Kidney epithelial cell (primary cell): ENCODE data around the gene MOCS1. TPM values are rescaled to one million over a fixed set of nuclear protein-coding genes. Genes with fewer than 3 reads are reported as not detected.

Experiments
- DNase-seq: peaks from one replicate; pipeline ENCODE4 v3.0.0-alpha.2; 2010; ENCODE audit warnings: low read depth
- H3K27me3 ChIP-seq: 2 replicates; pipeline ENCODE4 v1.6.0; 2011; ENCODE audit warnings: low read length; ENCODE audit not compliant: control insufficient read depth, insufficient read depth
- H3K36me3 ChIP-seq: 2 replicates; pipeline ENCODE4 v1.5.1; 2011; ENCODE audit warnings: low read length; ENCODE audit not compliant: control insufficient read depth, insufficient read depth
- H3K4me3 ChIP-seq: 2 replicates; pipeline ENCODE4 v1.5.1; 2011; ENCODE audit warnings: low read depth, mild to moderate bottlenecking, control low read depth, low read length
- CTCF ChIP-seq: IDR thresholded peaks from 2 replicates; pipeline ENCODE4 v1.5.1; 2011; ENCODE audit warnings: mild to moderate bottlenecking, moderate library complexity, low read length, control low read depth, inconsistent platforms; ENCODE audit not compliant: insufficient read depth, poor library complexity, severe bottlenecking
- total RNA-seq: library from RNA; depleted of rRNA; stranded (reverse); fragments of >200 nt; gene quantifications from 2 replicates; pipeline ENCODE4 v1.2.3, GENCODE V29; 2015

Gene MOCS1
- total RNA-seq, 1 donor from 2014 or later = 15.0 TPM

GRCh38 chr6:39925931-39926290 is 8.4 kb downstream of the MOCS1 start:
- DNase-seq = no peak
- Histone ChIP-seq H3K36me3 (no peaks in the 10 kb centered on the region), H3K4me3 (no peak overlapping the region), H3K27me3 (no peaks in the 10 kb centered on the region)
- TF ChIP-seq CTCF = no peak

GRCh38 chr6:39925191-39925930 is 8.9 kb downstream of the MOCS1 start:
- Histone ChIP-seq H3K36me3 (no peaks in the 10 kb centered on the region), H3K4me3 (no peak overlapping the region), H3K27me3 (no peaks in the 10 kb centered on the region)
- no peak for TF ChIP-seq CTCF
- DNase-seq = no peak

GRCh38 chr6:39924283-39924682 is 10.0 kb downstream of the MOCS1 start:
- Histone ChIP-seq H3K36me3 (no peaks in the 10 kb centered on the region), H3K27me3 (no peaks in the 10 kb centered on the region), H3K4me3 (no peak overlapping the region)
- DNase-seq = no peak
- no peak for TF ChIP-seq CTCF

- H3K36me3 ChIP-seq = no peaks in the 10 kb centered on the region
- no peak for TF ChIP-seq CTCF
- no peaks in the 10 kb centered on the region for H3K27me3 ChIP-seq
- DNase-seq = no peak
- H3K4me3 ChIP-seq = no peak overlapping the region
Measured at GRCh38 chr6:39923861-39924260, 10.4 kb downstream of the MOCS1 start.

- Histone ChIP-seq H3K4me3 (no peak overlapping the region), H3K27me3 (no peaks in the 10 kb centered on the region)
- no peak for DNase-seq
Measured at GRCh38 chr6:39923394-39923793, 10.9 kb downstream of the MOCS1 start.

More at GRCh38 chr6:39923394-39923793, 10.9 kb downstream of the MOCS1 start:
- no peak for TF ChIP-seq CTCF
- no peaks in the 10 kb centered on the region for H3K36me3 ChIP-seq
